A673 (cell line): ENCODE measurements around the gene NEK3.

Experiments
- CTCF ChIP-seq: fragments of 300-800, 200-600 bp; sonication (generic); conservative IDR thresholded peaks from 2 replicates; pipeline ENCODE4 v1.5.1; 2017; ENCODE audit warnings: low read depth, mild to moderate bottlenecking, antibody characterized with exemption, low read length, moderate library complexity, mixed read lengths
- EZH2 ChIP-seq: fragments of 200-600 bp; sonication (generic); IDR thresholded peaks from 2 replicates; pipeline ENCODE4 v1.6.1; 2017; ENCODE audit warnings: borderline replicate concordance, low read depth, mild to moderate bottlenecking, mixed read lengths, antibody characterized with exemption, low read length; ENCODE audit not compliant: poor library complexity, severe bottlenecking

DNA sequence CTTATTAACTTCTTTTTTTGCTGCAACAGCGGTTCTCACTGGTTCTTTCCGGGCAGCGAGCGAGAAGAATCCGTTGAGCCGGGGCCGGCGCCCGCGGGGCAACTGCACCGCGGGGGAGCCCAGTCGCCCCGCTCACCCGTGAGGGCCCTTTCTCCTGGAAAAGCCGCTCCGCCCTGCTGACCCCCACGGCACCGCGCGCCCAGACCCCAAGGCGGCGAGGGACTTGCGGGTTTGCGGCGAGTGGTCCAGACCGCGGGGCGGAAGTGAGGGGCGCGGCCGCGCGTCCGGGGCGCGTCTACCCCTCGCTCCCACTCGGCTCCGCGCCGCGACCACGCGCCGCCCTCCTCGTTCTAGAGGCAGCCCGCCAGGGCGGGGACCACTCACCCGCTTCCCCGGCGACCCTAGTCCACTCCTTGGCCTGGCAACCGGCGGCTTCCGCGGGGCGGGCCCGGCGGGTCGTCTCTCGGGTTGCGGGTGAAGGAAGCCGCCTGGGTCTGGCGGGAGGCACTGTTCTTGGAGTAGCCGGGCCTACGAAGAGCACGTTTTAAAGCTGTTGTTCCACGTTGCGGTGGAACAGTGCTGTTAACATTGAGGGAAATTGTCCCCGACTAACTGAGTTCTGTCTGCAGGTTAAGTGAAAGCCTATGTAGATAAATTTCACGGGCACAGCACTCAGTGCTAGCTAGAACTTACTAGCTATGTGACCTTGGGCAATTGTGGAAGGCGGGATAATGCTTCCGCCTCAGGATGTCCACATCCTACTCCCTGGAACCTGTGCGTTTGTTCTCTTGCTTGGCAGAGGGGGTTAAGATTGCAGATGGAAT lies at the start of gene NEK3:
- no peak for TF ChIP-seq EZH2
- TF ChIP-seq CTCF = no peak
